DOHH2 (cell line): ENCODE measurements around the gene LOXL4.

Experiments
- H3F3A ChIP-seq: fragments of 200-600 bp; sonication (generic), shearing (Covaris generic); 2 replicates; pipeline ENCODE4 v1.6.0; 2016; ENCODE audit warnings: antibody characterized with exemption, mild to moderate bottlenecking; ENCODE audit not compliant: control insufficient read depth, insufficient read depth
- H3K27ac ChIP-seq: fragments of 200-600 bp; sonication (generic); 2 replicates; pipeline ENCODE4 v1.5.1; 2014; ENCODE audit warnings: low read depth, mild to moderate bottlenecking, low read length, moderate library complexity
- H3K27me3 ChIP-seq: fragments of 200-600 bp; sonication (generic); 2 replicates; pipeline ENCODE4 v1.6.1; 2014; ENCODE audit warnings: mild to moderate bottlenecking, low read length, mixed read lengths; ENCODE audit not compliant: control insufficient read depth
- H3K36me3 ChIP-seq: fragments of 200-600 bp; sonication (generic); 2 replicates; pipeline ENCODE4 v1.6.1; 2014; ENCODE audit warnings: mild to moderate bottlenecking, low read length, moderate library complexity, mixed read lengths; ENCODE audit not compliant: control insufficient read depth
- H3K4me1 ChIP-seq: fragments of 200-600 bp; sonication (generic); 2 replicates; pipeline ENCODE4 v1.6.1; 2014; ENCODE audit warnings: mild to moderate bottlenecking, low read length, mixed read lengths; ENCODE audit not compliant: control insufficient read depth
- H3K4me2 ChIP-seq: fragments of 200-600 bp; sonication (generic); 2 replicates; pipeline ENCODE4 v1.6.0; 2014; ENCODE audit warnings: mild to moderate bottlenecking, low read length, moderate library complexity
- H3K4me3 ChIP-seq: fragments of 200-600 bp; sonication (generic); 2 replicates; pipeline ENCODE4 v1.5.1; 2014; ENCODE audit warnings: mild to moderate bottlenecking, low read length, mixed read lengths
- H3K79me2 ChIP-seq: fragments of 200-600 bp; sonication (generic); 2 replicates; pipeline ENCODE4 v1.6.1; 2014; ENCODE audit warnings: mild to moderate bottlenecking, low read length, mixed read lengths; ENCODE audit not compliant: control insufficient read depth
- H3K9me2 ChIP-seq: fragments of 200-600 bp; sonication (generic); replicated peaks from 2 replicates; pipeline ENCODE4 v1.6.1; 2014; ENCODE audit warnings: mild to moderate bottlenecking, low read length, mixed read lengths; ENCODE audit not compliant: control insufficient read depth
- H3K9me3 ChIP-seq: fragments of 200-600 bp; sonication (generic); 2 replicates; pipeline ENCODE4 v1.6.1; 2014; ENCODE audit warnings: antibody characterized with exemption, low read length, mixed read lengths; ENCODE audit not compliant: control insufficient read depth, insufficient read depth
- H4K20me1 ChIP-seq: fragments of 200-600 bp; sonication (generic); 2 replicates; pipeline ENCODE4 v1.6.0; 2014; ENCODE audit warnings: low read depth, mild to moderate bottlenecking, antibody characterized with exemption, low read length, moderate library complexity; ENCODE audit not compliant: control insufficient read depth, insufficient read depth
- EZH2phosphoT487 ChIP-seq: fragments of 200-600 bp; sonication (generic); IDR thresholded peaks from 2 replicates; pipeline ENCODE4 v1.6.1; 2017; ENCODE audit warnings: borderline replicate concordance, mild to moderate bottlenecking, antibody characterized with exemption, low read length, moderate library complexity, mixed read lengths
- TF ChIP-seq, protein P1 (sequence below): fragments of 200-600 bp; sonication (generic); IDR thresholded peaks from one replicate; pipeline ENCODE4 v1.5.1; 2014; ENCODE audit warnings: antibody characterized with exemption, mild to moderate bottlenecking, low read depth, low read length; ENCODE audit not compliant: poor library complexity, severe bottlenecking

Gene LOXL4

DNA sequence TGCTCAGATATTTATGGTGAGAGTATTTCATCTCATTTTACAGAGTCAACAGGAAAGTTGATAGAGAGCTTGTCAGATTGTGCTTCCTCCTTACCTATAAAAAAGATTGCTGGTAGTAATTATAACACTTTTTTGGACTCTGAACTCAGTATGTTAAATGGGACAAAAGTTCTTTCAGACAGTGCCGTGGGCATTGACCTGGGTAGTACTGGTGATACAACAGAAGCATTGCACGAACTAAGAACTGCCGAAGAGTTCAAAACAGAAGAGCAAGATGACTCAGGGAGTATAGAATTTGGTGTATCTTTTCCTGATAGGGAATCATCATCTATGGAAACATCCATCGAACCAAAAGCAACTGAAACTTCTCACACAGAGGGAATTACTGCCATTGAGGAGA is 58.6 kb downstream of the LOXL4 start:
- Histone ChIP-seq H3K4me3 (no peak overlapping the region), H4K20me1 (no peaks in the 10 kb centered on the region), H3K79me2 (peaks cover 66% of the 10 kb centered on the region), H3K27ac (no peak overlapping the region), H3K9me3 (no peaks in the 10 kb centered on the region), H3K9me2 (no peaks in the 10 kb centered on the region), H3K27me3 (no peaks in the 10 kb centered on the region), H3F3A (no peaks in the 10 kb centered on the region), H3K4me2 (no peak overlapping the region), H3K36me3 (peaks cover 71% of the 10 kb centered on the region), H3K4me1 (0 out of 2 replicates have a peak, but pooled peaks cover 2% of the 10 kb centered on the region)
- TF ChIP-seq, protein P1, sequence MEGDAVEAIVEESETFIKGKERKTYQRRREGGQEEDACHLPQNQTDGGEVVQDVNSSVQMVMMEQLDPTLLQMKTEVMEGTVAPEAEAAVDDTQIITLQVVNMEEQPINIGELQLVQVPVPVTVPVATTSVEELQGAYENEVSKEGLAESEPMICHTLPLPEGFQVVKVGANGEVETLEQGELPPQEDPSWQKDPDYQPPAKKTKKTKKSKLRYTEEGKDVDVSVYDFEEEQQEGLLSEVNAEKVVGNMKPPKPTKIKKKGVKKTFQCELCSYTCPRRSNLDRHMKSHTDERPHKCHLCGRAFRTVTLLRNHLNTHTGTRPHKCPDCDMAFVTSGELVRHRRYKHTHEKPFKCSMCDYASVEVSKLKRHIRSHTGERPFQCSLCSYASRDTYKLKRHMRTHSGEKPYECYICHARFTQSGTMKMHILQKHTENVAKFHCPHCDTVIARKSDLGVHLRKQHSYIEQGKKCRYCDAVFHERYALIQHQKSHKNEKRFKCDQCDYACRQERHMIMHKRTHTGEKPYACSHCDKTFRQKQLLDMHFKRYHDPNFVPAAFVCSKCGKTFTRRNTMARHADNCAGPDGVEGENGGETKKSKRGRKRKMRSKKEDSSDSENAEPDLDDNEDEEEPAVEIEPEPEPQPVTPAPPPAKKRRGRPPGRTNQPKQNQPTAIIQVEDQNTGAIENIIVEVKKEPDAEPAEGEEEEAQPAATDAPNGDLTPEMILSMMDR = no peak
- TF ChIP-seq EZH2phosphoT487 = no peak

DNA sequence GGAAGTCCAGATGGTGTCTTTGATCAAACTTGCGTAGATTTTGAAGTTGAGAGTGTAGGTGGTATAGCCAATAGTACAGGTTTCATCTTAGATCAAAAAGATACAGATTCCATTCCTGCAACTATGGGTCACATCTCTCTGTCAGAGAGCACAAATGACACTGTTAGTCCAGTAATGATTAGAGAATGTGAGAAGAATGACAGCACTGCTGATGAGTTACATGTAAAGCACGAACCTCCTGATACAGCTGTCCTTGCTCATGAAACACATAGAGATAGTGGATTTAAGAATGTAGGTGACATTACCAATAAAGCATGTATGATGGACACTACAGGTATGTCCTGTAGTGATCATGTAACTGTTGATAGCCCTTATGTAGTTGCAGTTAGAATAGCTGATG is 59.1 kb downstream of the LOXL4 start:
- H3K9me3 ChIP-seq = no peaks in the 10 kb centered on the region
- TF ChIP-seq, protein P1 = no peak
- TF ChIP-seq EZH2phosphoT487 = no peak
- no peak overlapping the region for H3K4me3 ChIP-seq
- H3K36me3 ChIP-seq = peaks cover 71% of the 10 kb centered on the region
- H4K20me1 ChIP-seq = no peaks in the 10 kb centered on the region
- no peak overlapping the region for H3K27ac ChIP-seq
- no peaks in the 10 kb centered on the region for H3K9me2 ChIP-seq
- no peak overlapping the region for H3K4me2 ChIP-seq
- H3F3A ChIP-seq = no peaks in the 10 kb centered on the region
- H3K27me3 ChIP-seq = no peaks in the 10 kb centered on the region
- peaks cover 61% of the 10 kb centered on the region for H3K79me2 ChIP-seq
- 0 out of 2 replicates have a peak, but pooled peaks cover 2% of the 10 kb centered on the region for H3K4me1 ChIP-seq

DNA sequence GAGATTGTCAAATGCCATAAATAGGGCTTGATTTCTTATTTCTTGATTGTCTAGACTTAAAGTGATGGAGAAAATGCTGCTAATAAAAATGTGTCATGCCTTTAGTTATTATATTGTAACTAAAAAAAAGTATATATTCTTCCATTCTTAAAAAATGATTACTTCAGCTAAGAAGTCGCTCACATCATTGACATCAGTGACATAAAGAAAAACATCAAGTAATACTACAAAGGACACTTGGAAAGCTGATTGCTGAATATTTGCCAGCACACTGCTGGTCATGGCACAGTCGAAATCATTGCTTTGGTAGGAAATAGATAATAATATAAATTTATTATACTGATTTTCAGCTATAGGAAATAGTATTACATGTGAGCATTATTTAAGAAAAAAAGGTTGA is 62.6 kb downstream of the LOXL4 start:
- Histone ChIP-seq H3K4me2 (no peak overlapping the region), H3K9me2 (no peaks in the 10 kb centered on the region), H3K4me3 (no peak overlapping the region), H4K20me1 (no peaks in the 10 kb centered on the region), H3K27me3 (no peaks in the 10 kb centered on the region), H3K9me3 (no peaks in the 10 kb centered on the region), H3K79me2 (peaks cover 57% of the 10 kb centered on the region), H3F3A (no peaks in the 10 kb centered on the region), H3K4me1 (0 out of 2 replicates have a peak, but pooled peaks cover 2% of the 10 kb centered on the region), H3K27ac (no peak overlapping the region), H3K36me3 (peaks cover 51% of the 10 kb centered on the region)
- TF ChIP-seq, protein P1 = no peak
- no peak for TF ChIP-seq EZH2phosphoT487

DNA sequence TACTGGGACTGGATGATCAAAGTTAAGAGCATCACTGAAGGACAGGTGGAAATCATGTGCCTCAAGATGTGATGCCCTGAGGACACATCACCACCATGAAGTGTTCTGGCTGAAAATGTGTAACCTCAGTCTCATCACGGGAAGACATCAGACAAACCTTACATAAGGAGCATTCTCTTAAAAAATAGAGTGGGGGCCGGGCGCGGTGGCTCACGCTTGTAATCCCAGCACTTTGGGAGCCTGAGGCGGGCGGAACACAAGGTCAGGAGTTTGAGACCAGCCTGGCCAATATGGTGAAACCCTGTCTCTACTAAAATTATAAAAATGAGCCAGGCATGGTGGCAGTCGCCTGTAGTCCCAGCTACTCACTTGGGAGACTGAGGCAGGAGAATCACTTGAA is 65.6 kb downstream of the LOXL4 start:
- H4K20me1 ChIP-seq = no peaks in the 10 kb centered on the region
- H3K27ac ChIP-seq = no peak overlapping the region
- TF ChIP-seq EZH2phosphoT487 = no peak
- TF ChIP-seq, protein P1 = no peak
- no peak overlapping the region for H3K4me3 ChIP-seq
- 0 out of 2 replicates have a peak, but pooled peaks cover 5% of the 10 kb centered on the region for H3K4me1 ChIP-seq
- H3K36me3 ChIP-seq = peaks cover 34% of the 10 kb centered on the region
- no peaks in the 10 kb centered on the region for H3K9me2 ChIP-seq
- H3F3A ChIP-seq = peaks cover 5% of the 10 kb centered on the region
- H3K9me3 ChIP-seq = no peaks in the 10 kb centered on the region
- peaks cover 69% of the 10 kb centered on the region for H3K79me2 ChIP-seq
- no peak overlapping the region for H3K4me2 ChIP-seq
- H3K27me3 ChIP-seq = no peaks in the 10 kb centered on the region
